HG02571 (cell line): ENCODE data around the gene GSE1.

Source experiments
- ATAC-seq: cut with Tn5 transposase; IDR thresholded peaks from one replicate; pipeline ENCODE4 v1.9.1; 2021; ENCODE audit warnings: mild to moderate bottlenecking, moderate library complexity; ENCODE audit not compliant: unreplicated experiment

GSE1 gene

GRCh38 chr16:85696781-85697180, 83.7 kb downstream of the GSE1 start:
- no peak for ATAC-seq

GRCh38 chr16:85697431-85697830, 84.3 kb downstream of the GSE1 start:
- no peak for ATAC-seq

GRCh38 chr16:85698459-85698891, 85.4 kb downstream of the GSE1 start:
- no peak for ATAC-seq

GRCh38 chr16:85698935-85699558, 85.9 kb downstream of the GSE1 start:
- ATAC-seq, result no peak

- ATAC-seq, result no peak
These were observed 86.5 kb downstream of the GSE1 start for GRCh38 chr16:85699628-85700027.

- ATAC-seq, result no peak
These were observed 90.9 kb downstream of the GSE1 start for GRCh38 chr16:85704011-85704410.

- ATAC-seq, result no peak
These were observed 92.1 kb downstream of the GSE1 start for GRCh38 chr16:85704900-85705846.

GRCh38 chr16:85706449-85707034, 93.4 kb downstream of the GSE1 start:
- ATAC-seq, result no peak

GRCh38 chr16:85707528-85708095, 94.5 kb downstream of the GSE1 start:
- no peak for ATAC-seq

- no peak for ATAC-seq
These were observed 95.2 kb downstream of the GSE1 start for GRCh38 chr16:85708338-85708737.

- no peak for ATAC-seq
These were observed 96.9 kb downstream of the GSE1 start for GRCh38 chr16:85709766-85710585.

GRCh38 chr16:85710732-85711131, 97.6 kb downstream of the GSE1 start:
- no peak for ATAC-seq

- ATAC-seq, result no peak
These were observed 99.0 kb downstream of the GSE1 start for GRCh38 chr16:85711982-85712587.

GRCh38 chr16:85712801-85713200, 99.7 kb downstream of the GSE1 start:
- ATAC-seq, result no peak

- no peak for ATAC-seq
These were observed 102.3 kb downstream of the GSE1 start for GRCh38 chr16:85715169-85716021.

GRCh38 chr16:85716022-85716679, 103.0 kb downstream of the GSE1 start:
- ATAC-seq, result no peak

- no peak for ATAC-seq
These were observed 103.5 kb downstream of the GSE1 start for GRCh38 chr16:85716680-85717038.

- no peak for ATAC-seq
These were observed 104.5 kb downstream of the GSE1 start for GRCh38 chr16:85717393-85718152.
